T-helper 2 cell treated with Interferon-gamma antibody and Interleukin-4, amounts not matched to agents 5 μg/mL and 100 μg/mL, for 36 hours (primary cell): ENCODE data around the gene COA8.

Source experiments
- DNase-seq: peaks from one replicate; pipeline ENCODE4 v3.0.0; 2021; ENCODE audit warnings: low spot score
- H3K27ac Mint-ChIP-seq: one replicate; pipeline ENCODE4 v1.8.0; 2021; ENCODE audit warnings: mild to moderate bottlenecking, mixed read lengths
- H3K27me3 Mint-ChIP-seq: one replicate; pipeline ENCODE4 v1.8.0; 2021; ENCODE audit warnings: low read depth, mixed read lengths
- H3K36me3 Mint-ChIP-seq: one replicate; pipeline ENCODE4 v1.8.0; 2021; ENCODE audit warnings: low read depth, mixed read lengths
- H3K4me1 Mint-ChIP-seq: one replicate; pipeline ENCODE4 v1.8.0; 2021; ENCODE audit warnings: low read depth, mixed read lengths
- H3K4me3 Mint-ChIP-seq: one replicate; pipeline ENCODE4 v1.8.0; 2022; ENCODE audit warnings: mild to moderate bottlenecking, moderate library complexity, mixed read lengths
- H3K9me3 Mint-ChIP-seq: one replicate; pipeline ENCODE4 v1.8.0; 2021; ENCODE audit warnings: mixed read lengths

COA8 gene

DNA sequence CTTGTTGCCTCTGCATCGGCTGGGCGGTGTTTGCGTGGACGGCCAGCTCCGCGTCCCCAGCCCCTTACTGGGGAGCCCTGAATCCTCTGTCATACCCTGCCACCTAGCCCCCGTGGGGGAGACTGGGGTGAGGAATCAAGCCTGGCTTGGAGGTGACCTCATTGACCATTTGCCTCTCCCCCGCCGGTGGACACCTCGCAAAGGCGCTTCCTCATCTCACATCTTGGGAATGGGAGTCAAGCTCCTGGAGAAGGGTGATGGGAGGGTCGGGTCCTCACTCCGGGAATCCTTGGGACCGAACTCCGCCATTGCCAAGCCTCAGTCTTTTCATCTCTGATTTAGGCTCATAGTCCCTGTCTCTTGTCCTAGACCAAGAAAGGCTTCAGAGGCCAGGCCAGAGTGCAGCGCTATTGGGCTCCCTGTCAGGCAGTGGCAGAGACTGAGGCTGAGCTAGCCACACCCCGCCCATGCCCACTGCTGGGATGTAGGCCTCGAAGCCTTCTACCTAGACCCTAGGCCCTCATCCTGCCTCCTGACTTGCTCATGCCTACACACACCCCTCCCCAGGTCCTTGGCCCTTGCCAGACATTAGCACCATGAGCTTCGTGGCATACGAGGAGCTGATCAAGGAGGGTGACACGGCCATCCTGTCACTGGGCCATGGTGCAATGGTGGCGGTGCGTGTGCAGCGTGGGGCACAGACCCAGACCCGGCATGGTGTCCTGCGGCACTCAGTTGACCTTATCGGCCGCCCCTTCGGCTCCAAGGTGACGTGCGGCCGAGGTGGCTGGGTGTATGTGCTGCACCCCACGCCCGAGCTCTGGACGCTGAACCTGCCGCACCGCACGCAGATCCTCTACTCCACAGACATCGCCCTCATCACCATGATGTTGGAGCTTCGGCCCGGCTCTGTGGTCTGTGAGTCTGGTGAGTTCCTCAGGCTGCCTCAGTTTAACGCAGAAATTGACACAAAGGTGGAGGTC is 33.1 kb upstream of the COA8 start:
- no peak for DNase-seq
- peaks cover 13% of the 10 kb centered on the region for H3K4me1 Mint-ChIP-seq
- H3K9me3 Mint-ChIP-seq, result no peaks in the 10 kb centered on the region
- H3K27ac Mint-ChIP-seq, result peak overlapping the region; percentile 98
- peak overlapping the region; percentile 96 for H3K4me3 Mint-ChIP-seq
- H3K27me3 Mint-ChIP-seq, result peaks cover 3% of the 10 kb centered on the region
- H3K36me3 Mint-ChIP-seq, result peaks cover 3% of the 10 kb centered on the region

DNA sequence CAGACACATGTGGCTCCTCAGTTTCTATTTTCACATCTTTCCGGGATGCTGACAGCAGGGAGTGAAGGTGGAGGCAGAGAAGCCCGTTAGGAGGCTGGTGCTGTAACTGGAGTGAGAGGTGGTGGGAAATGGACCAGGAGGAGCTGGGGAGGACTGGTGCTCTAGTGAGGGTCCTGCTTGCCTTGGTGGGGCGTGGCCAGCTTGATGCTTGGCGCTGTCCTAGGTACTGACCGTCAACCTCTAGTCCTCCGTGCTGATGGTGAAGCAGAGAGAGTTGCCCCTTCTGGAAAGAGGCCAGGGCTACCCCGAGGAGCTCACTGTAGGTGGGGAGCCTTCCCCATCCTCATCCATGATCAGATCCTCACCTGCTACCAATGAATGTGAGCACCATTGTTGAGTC is 32.4 kb upstream of the COA8 start:
- H3K36me3 Mint-ChIP-seq, result peaks cover 3% of the 10 kb centered on the region
- H3K27me3 Mint-ChIP-seq, result peaks cover 2% of the 10 kb centered on the region
- peaks cover 13% of the 10 kb centered on the region for H3K4me1 Mint-ChIP-seq
- no peak for DNase-seq
- H3K9me3 Mint-ChIP-seq, result no peaks in the 10 kb centered on the region
- H3K27ac Mint-ChIP-seq, result peak overlapping the region; percentile 98
- peak overlapping the region; percentile 96 for H3K4me3 Mint-ChIP-seq

DNA sequence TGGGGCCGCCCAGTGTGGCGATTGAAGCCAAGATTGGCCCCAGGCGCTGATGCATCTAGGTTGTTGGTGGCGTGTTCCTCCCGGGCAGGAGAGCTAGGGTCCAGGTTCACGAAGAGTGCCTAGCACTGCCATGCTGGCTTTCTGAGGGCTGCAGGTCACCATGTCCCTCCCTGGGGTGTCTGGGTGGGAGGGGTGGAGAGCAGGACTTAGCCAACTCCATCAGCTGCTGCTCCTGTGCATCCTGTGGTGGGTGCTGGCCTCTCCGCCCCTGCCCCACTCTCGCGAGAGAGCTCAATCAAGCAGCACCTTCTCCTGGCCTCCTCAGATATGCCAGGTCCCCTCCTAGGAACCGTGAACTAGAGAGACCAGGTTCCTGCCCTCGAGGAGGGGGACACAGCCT is 31.9 kb upstream of the COA8 start:
- no peaks in the 10 kb centered on the region for H3K9me3 Mint-ChIP-seq
- H3K36me3 Mint-ChIP-seq, result peaks cover 3% of the 10 kb centered on the region
- peaks cover 13% of the 10 kb centered on the region for H3K4me1 Mint-ChIP-seq
- peaks cover 2% of the 10 kb centered on the region for H3K27me3 Mint-ChIP-seq
- H3K4me3 Mint-ChIP-seq, result no peak overlapping the region
- no peak overlapping the region for H3K27ac Mint-ChIP-seq
- DNase-seq, result no peak

DNA sequence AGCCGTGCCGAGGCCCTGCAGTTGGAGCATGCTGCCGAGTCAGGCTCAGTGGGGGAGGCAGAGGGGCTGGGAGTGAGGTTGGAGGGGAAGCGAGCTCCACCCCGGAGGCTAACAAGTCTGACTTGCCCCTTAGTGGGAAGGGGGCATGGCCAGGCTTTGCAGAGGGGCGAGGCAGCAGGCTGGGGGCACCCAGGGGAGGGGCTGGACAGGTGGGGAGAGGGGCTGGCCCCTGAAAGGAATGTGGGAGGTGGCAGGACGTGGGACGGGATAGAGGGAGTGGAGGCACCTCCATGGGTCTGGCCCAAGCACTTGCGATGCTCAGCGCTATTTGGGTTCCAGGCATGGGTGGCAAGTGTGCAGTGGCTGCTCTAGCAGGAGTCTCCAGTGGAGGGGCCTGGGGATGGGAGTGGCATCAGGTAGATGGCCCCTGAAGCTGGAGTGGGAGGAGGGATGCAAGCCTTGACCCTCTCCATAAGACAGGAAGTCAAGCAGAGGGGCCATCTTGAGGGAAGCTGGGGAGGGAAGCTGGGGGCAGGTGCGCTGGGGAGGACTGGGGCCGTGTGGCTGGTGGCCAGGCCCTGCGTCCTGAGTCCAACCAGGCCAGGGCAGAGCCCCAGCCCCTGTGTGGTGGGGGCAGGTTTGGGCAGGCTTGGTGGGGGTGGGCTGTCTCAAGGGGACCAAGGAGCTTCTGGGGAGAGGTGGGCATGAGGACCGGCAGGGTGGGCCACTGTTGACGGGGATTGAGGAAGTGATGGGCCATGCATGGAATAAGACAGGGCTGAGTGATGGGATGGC is 31.1 kb upstream of the COA8 start:
- Mint-ChIP-seq H3K27ac (no peak overlapping the region), H3K36me3 (peaks cover 3% of the 10 kb centered on the region), H3K4me3 (peak overlapping the region; percentile 8), H3K27me3 (peaks cover 2% of the 10 kb centered on the region), H3K9me3 (no peaks in the 10 kb centered on the region), H3K4me1 (peaks cover 13% of the 10 kb centered on the region)
- DNase-seq, result no peak

DNA sequence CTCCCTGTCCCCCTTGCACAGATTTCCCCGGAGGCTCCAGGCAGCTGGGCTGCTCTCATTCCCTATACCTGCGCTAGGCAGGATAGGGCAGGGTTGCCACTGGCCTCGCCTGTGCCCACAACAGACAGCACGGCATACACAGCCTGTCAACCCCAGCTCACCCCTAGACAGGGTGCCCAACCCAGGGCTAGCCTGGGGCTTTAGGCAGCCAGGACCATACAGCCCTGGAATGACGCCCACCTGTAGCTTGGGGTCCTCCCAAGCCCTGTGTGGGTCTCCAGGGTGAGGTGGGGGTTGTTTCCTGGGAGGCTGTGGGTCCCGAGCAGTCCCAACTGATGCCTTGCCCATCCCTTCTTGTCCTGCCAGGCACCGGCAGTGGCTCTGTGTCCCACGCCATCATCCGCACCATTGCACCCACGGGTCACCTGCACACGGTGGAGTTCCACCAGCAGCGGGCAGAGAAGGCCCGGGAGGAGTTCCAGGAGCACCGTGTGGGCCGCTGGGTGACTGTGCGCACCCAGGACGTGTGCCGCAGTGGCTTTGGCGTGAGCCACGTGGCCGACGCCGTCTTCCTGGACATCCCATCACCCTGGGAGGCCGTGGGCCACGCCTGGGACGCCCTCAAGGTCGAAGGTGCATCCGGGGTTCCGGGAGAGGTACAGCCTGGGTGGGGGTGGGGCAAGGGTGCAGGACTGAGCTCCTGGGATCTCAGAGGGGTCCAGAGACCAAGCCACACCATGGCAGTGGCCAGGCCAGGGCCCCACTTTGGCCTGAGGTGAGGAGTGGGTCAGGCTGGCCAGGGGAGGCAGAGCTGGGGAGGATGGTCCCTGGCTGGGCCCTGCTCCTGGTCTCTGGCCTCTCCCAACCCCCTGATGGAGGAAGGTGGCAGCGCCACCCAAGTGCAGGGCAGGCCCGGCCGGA is 30.3 kb upstream of the COA8 start:
- peaks cover 3% of the 10 kb centered on the region for H3K36me3 Mint-ChIP-seq
- H3K27me3 Mint-ChIP-seq, result peaks cover 2% of the 10 kb centered on the region
- peaks cover 7% of the 10 kb centered on the region for H3K4me1 Mint-ChIP-seq
- H3K9me3 Mint-ChIP-seq, result no peaks in the 10 kb centered on the region
- H3K4me3 Mint-ChIP-seq, result no peak overlapping the region
- DNase-seq, result no peak
- no peak overlapping the region for H3K27ac Mint-ChIP-seq

DNA sequence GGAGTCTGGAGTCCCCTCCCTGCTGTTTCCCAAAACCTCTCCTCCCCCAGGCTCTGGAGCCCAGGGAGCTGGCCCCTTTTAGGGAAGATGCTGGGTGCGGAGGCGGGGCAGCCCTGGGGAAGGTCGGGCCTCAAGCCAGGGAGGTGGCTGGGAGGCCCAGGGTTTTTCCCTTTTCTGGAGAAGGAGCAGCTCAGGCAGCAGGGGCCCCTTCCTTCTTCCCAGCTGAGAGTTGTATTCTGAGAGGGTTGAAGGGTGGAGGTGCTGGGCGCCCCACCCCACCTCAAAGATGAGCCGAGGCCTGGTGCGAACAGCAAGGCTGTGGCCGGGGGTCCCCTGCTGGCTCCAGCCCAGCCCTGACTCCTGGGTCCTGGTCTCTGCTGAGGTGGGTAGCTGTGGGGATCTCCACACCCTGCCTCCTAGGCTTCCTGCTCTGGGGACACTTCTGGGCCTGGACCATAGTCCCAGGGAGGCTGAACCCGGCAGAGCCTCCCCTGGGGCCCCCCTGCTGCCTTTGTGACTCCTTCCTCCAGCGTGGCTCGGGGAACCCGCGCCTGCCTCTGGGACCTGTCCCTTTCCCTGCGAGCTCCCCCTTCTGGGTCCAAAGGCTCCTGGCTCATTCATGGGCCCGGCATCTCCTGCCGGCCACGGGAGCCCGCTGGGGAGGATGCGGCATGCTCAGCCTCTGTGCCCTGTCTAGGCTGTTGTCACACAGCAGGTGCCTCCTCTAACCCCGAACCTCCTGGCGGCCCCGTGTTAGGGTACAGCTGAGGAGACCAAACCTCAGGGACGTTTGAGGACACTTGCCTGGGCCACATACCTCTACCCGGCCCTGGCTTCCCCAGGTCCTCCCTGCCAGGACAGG is 29.4 kb upstream of the COA8 start:
- Mint-ChIP-seq H3K27me3 (peaks cover 2% of the 10 kb centered on the region), H3K36me3 (peaks cover 3% of the 10 kb centered on the region), H3K4me3 (no peak overlapping the region), H3K4me1 (peaks cover 6% of the 10 kb centered on the region), H3K9me3 (no peaks in the 10 kb centered on the region), H3K27ac (no peak overlapping the region)
- DNase-seq, result no peak

DNA sequence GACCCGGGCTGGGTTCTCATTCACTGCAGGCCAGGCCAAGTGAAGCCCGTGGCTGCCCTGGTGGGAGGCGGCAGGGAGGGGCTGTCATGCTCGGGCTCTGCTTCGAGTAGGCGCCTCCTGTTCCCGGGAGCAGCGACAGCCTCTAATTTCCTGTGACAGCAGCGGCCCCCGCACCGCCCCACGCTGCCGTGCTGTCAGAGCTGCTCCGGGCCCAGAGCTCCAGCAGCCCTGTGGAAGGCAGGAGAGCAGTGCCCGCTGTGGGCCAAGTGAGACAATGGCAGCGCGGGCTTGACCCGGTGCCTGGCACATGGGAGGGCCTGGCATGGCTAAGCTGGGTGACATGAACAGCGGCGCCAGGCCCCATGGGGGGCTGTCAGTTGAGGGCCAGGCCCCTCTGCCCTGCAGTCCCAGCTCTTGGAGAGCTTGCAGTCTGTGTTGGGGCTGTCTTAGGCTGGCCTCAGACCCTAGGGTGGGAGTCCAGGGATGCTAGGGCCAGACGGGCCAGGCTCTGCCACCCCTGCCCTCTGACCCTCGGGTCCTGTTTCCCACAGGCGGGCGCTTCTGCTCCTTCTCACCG is 28.7 kb upstream of the COA8 start:
- peaks cover 3% of the 10 kb centered on the region for H3K36me3 Mint-ChIP-seq
- no peak for DNase-seq
- no peaks in the 10 kb centered on the region for H3K9me3 Mint-ChIP-seq
- peaks cover 6% of the 10 kb centered on the region for H3K4me1 Mint-ChIP-seq
- no peak overlapping the region for H3K27ac Mint-ChIP-seq
- H3K4me3 Mint-ChIP-seq, result no peak overlapping the region
- peaks cover 2% of the 10 kb centered on the region for H3K27me3 Mint-ChIP-seq

DNA sequence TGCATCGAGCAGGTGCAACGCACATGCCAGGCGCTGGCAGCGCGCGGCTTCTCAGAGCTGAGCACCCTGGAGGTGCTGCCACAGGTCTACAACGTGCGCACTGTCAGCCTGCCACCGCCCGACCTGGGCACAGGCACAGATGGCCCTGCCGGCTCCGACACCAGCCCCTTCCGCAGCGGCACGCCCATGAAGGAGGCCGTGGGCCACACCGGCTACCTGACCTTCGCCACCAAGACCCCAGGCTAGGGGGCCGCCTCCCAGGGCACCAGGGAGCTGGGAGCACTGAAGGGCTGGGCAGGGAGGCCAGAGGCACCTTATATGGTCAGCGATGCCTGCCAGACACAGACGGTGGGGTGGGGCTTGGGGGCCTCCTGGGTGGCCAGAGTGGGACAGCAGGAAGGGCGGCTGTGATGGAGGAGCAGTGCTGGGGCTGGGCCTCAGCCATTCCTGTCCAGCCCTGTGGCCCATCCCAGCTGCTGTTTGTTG is 28.1 kb upstream of the COA8 start:
- no peak overlapping the region for H3K27ac Mint-ChIP-seq
- H3K4me3 Mint-ChIP-seq, result no peak overlapping the region
- no peak for DNase-seq
- no peaks in the 10 kb centered on the region for H3K9me3 Mint-ChIP-seq
- peaks cover 3% of the 10 kb centered on the region for H3K36me3 Mint-ChIP-seq
- H3K27me3 Mint-ChIP-seq, result peaks cover 2% of the 10 kb centered on the region
- peaks cover 6% of the 10 kb centered on the region for H3K4me1 Mint-ChIP-seq

DNA sequence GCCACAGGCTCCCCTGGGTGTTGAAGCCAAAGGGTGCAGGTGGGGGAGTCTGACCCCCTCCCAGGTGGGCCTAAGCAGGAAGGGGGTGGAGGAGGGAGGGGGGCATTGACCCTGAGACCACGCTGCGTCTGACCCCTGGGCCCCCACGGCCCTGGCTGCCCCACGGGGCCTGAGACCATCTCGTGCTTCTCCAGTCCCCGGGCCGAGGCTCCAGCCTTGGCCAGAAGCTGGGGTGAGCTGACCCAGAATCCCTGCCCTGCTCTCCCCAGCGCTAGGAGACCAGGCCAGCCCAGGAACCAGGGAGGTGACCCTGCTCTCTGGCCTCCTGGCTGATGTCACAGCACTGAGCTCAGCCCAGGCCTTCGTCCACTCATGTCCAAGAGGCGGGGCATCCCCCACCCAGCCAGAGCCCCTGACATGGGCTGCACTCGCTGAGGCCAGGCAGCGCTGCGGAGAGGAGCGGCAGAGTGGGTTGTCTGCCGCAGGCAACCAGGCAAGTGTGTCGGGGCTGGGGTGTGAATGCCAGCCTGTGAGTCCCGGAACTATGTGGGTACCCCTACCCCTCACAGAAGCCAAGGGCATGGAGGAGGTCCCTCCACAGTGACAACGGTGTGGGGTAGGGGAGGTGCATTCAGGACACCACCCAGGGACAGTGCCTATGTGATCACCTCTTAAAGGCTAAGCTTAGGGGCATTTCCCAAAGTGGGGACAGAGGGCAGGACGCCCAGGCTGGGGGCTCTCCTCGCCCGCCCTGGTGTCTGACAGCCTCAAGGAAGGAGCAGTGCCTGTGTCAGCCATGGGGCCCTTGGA is 27.5 kb upstream of the COA8 start:
- no peak overlapping the region for H3K4me3 Mint-ChIP-seq
- no peaks in the 10 kb centered on the region for H3K9me3 Mint-ChIP-seq
- peaks cover 2% of the 10 kb centered on the region for H3K27me3 Mint-ChIP-seq
- no peak overlapping the region for H3K27ac Mint-ChIP-seq
- H3K36me3 Mint-ChIP-seq, result peaks cover 1% of the 10 kb centered on the region
- DNase-seq, result no peak
- peaks cover 4% of the 10 kb centered on the region for H3K4me1 Mint-ChIP-seq

DNA sequence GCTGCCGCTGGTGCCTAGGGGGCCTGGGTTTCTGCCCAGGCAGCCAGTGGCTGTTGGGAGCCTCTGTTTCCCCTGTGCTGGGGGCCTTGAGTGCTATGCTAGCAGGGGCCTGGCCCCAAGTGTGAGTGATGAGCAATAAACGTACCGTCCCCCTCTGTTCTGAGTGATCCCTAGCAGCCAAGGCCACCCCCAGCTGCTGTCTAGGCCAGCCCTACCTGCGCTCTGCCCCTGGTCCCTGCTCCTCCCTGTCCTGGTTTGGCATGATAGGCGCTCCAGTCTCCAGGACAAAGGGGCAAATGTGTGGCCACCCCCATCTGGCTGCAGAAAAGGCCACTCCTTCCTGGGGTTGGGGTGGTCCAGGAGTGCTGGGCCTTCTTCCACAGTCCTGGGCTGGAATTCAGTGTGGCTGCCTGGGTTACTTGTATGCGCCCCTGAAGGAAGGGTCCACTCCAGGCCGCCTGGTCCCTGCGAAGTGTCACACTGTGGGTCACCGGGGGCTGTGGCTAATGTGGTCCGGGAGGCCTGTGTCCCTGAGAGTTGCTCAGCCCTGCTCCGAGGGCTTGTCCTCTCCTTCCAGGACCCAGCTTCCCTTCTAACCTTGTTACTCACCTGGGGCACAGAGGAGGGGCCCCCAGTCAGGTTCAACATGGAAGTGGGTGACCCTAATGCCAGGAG is 26.7 kb upstream of the COA8 start:
- Mint-ChIP-seq H3K4me3 (no peak overlapping the region), H3K9me3 (no peaks in the 10 kb centered on the region), H3K27me3 (peaks cover 2% of the 10 kb centered on the region), H3K36me3 (no peaks in the 10 kb centered on the region), H3K27ac (no peak overlapping the region), H3K4me1 (peaks cover 1% of the 10 kb centered on the region)
- DNase-seq, result no peak

DNA sequence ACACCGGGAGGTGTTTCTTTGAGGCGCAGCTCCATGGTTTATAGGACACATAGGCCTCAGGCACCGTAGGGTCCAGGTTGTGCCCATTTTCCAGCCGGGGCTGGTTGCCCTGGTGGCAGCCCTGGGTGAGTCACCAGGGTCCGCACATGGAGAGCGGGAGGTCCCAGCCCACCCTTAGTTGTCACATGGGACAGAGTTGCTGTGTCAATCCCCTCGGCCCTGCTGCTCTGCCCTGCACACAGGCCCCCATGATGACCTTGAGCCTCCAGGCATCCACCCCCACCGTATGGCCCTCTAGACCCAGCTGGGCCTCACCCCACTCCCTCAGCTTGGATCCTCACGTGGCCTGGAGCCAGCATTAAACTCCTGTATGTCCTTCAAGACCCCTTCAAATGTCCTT is 26.1 kb upstream of the COA8 start:
- Mint-ChIP-seq H3K9me3 (no peaks in the 10 kb centered on the region), H3K4me3 (no peak overlapping the region), H3K27ac (no peak overlapping the region), H3K27me3 (peaks cover 2% of the 10 kb centered on the region), H3K36me3 (no peaks in the 10 kb centered on the region), H3K4me1 (no peaks in the 10 kb centered on the region)
- no peak for DNase-seq
